GM12878 (cell line): ENCODE results near the gene CACNA1B.

ENCODE experiments used
- POLR2AphosphoS5 ChIP-seq: IDR thresholded peaks from 2 replicates; pipeline ENCODE4 v1.6.1; 2011; ENCODE audit warnings: mild to moderate bottlenecking, low read length, inconsistent platforms
- SPI1 ChIP-seq: IDR thresholded peaks from 2 replicates; pipeline ENCODE4 v1.6.1; 2011; ENCODE audit warnings: low read depth, mild to moderate bottlenecking, low read length, moderate library complexity, borderline replicate concordance; ENCODE audit not compliant: insufficient read depth
- ZNF217 ChIP-seq: fragments of 450-650 bp; IDR thresholded peaks from 2 replicates; pipeline ENCODE4 v1.6.1; 2017; ENCODE audit warnings: antibody characterized with exemption, mild to moderate bottlenecking

- no peak for TF ChIP-seq ZNF217
- TF ChIP-seq POLR2AphosphoS5: no peak
- TF ChIP-seq SPI1: no peak
These were observed 243.2 kb downstream of the CACNA1B start for GRCh38 chr9:138120511-138121437.
